Activated T-cell treated with anti-CD3 and anti-CD28 coated beads, Interleukin-2, amount 50 U/mL, for 1 hour (primary cell): Measurements from ENCODE around the gene TTC21A.

ENCODE experiments used
- DNase-seq: peaks from one replicate; pipeline ENCODE4 v3.0.0-alpha.2; 2020

TTC21A gene

GRCh38 chr3:39137991-39138803, 30.7 kb downstream of the TTC21A start:
- DNase-seq: peak; percentile 54

GRCh38 chr3:39138804-39139415, 31.4 kb downstream of the TTC21A start:
- DNase-seq: peak; percentile 42

GRCh38 chr3:39139442-39139841, 32.0 kb downstream of the TTC21A start:
- DNase-seq: no peak

DNA sequence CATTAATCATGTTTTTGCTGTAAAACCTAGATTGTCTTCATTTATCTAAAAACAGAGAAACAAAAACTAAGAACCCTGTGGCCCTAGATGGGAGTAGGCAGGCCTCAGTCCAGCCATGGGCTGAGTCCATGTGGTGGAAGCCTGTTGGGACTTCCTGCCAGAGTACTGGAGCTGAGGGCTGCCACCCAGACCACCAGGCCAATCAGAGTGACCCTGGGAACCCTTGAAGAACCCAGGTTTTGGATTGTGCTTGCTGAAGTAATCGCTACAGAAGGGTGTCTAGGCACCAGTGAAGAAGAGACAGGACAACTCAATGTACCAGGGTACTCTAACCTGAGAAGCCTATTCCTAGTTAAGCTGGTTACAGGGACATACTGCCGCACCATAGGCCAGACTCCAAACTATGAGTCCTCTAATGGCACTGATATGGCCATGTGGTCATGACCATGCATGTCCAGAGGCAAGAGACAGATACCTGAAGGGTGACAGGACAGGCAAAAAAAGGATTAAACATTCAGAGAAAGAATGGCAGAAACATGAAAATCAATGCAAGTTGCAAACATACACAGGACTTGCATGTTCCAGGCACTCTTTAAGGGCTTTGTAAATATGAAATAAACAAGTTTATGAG, 33.0 kb downstream of the TTC21A start:
- DNase-seq: peak; percentile 40

- peak; percentile 48 for DNase-seq
These were observed 33.9 kb downstream of the TTC21A start for GRCh38 chr3:39141171-39141995.

GRCh38 chr3:39142067-39142466, 34.6 kb downstream of the TTC21A start:
- no peak for DNase-seq

DNA sequence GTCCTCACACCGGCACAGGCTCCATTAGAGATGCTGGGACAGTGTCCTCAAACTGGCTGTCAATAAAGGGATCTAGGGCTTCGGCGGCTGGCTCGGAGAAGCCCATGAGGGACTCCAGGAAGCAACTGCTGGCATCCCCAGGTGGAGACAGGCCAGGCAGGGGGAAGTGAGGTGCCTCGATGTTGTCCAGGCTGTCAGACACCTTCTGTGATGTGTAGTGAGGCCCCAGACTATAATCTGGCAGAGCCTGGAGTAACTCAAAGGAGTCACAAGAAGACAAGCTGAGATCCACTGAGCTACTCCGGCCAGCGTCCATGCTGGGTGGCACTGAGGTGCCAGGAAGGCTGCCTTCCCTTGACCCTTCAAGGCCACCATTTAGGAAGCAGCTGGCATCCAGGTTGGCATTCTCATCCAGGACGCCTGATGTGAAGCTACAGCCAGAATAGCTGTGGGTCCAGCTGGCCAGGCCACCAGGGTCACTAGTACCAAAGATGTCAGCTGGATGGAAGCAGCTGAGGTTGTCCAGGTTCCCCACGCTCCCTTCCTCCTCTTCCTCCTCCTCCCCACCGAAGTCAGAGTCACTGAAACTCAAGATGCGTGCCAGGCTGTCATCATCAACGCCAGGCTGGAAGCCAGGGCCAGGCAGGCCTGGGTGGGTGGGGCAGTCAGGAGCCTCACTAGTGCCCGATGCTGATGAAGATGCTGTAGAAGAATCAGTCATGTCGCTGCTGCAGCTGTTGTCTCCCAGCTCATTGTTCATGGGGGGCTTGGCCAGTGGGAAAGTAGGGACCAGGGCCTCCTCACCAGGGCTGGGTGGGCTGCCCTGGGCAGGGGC, 35.8 kb downstream of the TTC21A start:
- DNase-seq: peak; percentile 38

GRCh38 chr3:39144095-39144747, 36.7 kb downstream of the TTC21A start:
- peak; percentile 49 for DNase-seq

DNA sequence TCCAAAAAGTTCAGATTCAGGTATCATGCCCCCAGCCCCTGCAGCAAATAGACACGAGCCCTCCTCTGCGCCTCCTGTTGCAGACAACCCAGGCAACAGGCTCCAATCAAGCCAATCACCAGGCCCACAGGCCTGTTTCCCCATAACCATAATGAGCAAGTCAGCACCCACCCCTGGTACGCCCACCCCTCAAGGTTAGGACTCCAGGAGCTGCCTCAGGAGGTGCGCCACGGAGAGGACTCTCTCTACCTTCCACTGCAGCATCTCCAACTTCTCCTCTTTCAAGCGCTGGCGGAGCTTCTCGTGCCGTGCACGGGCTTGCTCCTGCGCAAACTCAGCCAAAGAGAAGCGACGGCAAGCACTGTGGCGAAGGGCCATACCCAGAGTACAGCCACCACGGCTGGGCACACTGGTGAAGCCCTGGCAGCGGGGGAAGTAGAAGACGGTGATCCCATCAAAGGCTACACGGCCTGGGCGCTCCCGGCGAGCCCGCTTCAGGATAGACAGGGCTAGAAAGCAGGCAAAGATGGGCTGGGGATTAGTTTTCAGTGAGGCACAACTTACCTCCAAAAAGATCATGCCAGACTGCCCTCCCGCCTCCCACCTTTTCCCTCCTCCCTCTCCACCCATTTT, 37.4 kb downstream of the TTC21A start:
- DNase-seq: no peak

DNA sequence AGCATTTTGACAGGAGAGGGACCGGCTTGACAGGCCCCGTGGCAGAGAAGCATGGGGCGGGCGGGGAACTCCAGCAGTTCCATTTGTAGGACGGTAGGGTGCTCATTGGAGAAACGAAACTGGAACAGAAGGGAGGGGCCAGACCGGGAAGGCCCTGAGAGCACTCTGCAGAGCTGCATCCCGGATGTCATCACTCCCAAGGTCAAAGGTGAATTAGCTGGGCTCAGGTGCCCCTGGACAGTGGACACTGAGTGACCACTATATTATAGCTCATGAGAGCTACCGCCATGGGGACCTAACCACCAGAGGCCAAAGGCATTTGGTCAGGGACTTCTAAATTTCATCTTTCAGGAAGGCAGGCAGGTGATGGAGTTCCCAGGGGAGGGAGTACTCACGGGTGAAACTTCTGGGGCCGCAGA, 38.6 kb downstream of the TTC21A start:
- DNase-seq: no peak

DNA sequence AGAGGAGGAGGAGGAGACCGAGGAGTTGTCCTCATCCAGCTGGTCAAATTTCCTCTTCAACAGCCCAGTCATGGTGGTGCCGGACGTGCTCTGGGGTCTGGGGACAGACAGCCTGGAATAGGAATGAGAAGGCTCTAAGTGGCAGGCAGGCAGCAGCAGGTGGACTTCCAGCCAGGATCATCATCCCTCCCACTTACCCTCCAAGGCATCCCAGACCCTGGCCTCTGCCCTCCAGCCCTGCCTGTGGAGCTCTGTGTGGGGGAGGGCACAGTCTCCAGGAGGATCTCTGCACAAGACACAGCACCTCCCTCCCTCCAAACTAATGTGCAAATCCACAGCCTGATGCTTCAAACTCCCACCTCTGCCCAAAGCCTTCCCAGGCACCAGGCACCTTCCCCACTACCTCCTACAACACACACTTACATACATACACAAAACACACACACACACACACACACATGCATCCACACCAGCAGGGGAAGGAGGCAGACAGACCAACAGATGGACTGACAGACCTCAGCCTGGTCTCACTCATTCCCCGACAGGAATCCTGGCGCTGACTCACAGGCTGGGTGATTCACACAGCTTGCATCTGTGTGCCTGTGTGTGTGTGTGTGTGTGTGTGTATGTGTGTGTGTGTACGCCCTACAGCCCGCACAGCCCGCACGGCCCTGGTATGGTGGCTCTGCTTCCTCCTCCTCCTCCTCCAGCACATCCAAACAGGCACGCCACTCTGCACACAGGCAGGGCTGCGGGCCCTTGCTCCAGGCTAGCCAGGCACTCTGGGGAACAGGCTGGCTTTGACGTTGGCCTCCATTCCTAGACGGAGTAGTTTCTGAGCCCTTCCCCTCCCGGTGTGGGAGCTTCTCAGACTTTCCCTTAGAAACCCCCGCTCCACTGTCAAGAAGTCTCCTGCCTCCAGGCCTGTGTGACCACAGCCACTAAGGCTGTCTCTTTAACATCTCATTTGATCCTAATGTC, 39.4 kb downstream of the TTC21A start:
- DNase-seq: peak; percentile 70

DNA sequence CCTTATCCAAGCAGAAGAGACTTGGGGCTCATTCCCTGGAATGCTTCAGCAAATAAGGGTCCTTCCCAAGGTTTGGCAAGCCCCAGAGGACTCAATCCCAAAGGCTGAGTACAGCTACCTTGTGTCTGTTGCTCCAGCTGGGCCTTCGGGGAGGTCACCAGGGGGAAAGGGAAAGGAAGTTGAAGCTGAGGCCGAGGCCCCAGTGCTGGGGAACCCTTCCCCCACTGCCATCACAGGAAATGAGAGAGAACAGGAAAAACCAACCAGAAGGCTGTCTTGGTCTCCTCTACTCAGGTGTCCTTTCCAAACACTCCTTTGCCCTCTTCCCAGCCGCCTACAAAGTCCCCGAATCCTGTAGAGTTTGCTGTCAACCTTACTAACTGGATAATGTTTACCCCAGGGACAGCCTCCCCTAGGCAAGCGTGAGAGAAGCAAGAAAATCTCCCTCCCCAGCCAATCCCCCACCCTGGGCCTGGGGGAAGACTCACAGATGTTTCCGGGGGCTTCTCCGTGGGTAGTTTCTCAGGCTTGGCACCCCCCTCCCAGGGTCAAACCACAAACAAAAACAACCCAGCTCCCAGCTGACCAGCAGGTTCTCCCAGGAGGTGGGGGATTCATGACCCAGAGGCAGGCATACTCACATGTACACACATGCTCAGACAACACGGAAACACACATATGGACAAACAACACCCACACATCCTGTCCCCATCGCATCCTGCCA, 40.4 kb downstream of the TTC21A start:
- peak; percentile 48 for DNase-seq

DNA sequence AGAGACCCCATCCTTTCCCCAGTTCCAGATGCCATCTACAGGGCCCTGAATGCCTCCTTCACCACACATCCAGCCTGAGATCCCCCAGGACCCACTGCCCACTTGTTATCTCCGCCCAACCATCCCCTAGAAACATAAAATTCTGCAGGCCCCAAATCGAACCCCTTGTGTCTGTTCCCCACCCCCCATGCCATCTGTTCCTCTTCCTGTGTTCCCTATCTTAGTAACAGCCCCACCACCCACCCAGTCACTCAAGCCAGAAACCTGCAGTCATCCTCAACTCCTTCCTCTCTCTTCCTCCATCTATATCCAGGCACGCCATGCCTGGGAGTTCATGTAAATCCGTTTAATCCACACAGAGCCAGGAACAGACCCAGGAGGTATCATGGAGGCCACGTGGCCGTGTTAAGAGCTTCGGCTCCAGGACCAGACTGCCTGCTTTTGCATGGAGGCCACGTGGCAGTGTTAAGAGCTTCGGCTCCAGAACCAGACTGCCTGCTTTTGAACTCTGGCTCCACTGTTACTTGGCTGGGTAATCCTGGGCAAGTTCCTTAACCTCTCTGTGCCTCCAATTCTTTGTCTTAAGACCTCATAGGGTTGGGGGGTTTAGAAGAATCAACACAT, 41.1 kb downstream of the TTC21A start:
- DNase-seq: peak; percentile 40

DNA sequence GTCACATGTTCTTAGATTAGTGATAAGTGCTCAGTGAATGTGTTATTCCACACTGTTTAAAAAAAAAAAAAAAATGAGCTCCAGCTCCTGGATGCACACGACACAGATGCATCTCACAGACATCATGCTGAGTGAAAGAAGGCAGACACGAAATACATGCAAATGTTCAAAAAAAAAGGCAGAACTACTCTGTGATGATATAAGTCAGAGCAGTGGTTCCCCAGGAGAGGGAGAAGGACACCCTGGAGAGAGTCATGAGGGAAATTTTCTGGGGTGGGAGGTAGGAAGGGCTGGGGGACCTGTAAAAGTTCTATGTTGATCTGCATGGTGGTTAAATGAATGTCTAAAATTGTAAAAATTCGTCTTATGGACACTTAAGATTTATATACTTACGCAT, 41.6 kb downstream of the TTC21A start:
- DNase-seq: no peak

- no peak for DNase-seq
These were observed 42.1 kb downstream of the TTC21A start for GRCh38 chr3:39149498-39150147.

DNA sequence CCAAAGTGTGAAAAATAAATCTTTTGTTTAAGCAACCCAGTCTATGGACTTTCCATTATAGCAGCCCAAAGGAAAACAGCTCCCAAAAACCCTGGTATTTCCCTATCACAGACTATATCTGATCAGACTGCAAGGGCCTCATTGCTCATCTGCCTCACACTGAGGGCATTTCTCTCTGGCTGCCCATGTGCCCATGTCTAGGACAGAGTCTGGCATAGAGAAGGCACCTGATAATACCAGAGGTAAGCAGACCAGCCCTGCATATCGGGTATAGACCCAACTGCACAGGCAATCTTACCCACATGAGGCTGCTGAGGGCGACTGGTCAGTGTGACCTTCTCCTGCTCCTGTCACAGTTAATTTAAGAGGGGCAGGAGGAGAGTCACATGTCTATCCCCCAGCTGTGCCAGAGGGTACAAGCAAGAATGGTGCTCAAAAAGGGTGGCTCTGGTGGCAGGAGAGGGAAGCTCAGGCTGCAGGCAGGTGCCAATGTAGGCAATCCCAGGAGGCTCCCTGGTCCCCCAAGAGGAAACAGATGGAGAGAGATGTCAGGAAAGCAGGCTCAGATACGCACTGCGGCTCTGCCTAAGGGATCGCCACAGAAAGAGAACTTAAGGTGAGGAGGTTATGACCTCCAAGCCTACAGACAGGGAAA, 42.8 kb downstream of the TTC21A start:
- DNase-seq: no peak

GRCh38 chr3:39150803-39151631, 43.5 kb downstream of the TTC21A start:
- DNase-seq: peak; percentile 71
